ENCODE measurements around the gene HSPB6.

DNA sequence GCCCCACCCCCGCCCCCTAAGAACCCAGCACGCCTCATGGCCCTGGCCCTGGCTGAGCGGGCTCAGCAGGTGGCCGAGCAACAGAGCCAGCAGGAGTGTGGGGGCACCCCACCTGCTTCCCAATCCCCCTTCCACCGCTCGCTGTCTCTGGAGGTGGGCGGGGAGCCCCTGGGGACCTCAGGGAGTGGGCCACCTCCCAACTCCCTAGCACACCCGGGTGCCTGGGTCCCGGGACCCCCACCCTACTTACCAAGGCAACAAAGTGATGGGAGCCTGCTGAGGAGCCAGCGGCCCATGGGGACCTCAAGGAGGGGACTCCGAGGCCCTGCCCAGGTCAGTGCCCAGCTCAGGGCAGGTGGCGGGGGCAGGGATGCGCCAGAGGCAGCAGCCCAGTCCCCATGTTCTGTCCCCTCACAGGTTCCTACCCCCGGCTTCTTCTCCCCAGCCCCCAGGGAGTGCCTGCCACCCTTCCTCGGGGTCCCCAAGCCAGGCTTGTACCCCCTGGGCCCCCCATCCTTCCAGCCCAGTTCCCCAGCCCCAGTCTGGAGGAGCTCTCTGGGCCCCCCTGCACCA lies 30.5 kb upstream of the HSPB6 start:
- TF ChIP-seq, protein P1, sequence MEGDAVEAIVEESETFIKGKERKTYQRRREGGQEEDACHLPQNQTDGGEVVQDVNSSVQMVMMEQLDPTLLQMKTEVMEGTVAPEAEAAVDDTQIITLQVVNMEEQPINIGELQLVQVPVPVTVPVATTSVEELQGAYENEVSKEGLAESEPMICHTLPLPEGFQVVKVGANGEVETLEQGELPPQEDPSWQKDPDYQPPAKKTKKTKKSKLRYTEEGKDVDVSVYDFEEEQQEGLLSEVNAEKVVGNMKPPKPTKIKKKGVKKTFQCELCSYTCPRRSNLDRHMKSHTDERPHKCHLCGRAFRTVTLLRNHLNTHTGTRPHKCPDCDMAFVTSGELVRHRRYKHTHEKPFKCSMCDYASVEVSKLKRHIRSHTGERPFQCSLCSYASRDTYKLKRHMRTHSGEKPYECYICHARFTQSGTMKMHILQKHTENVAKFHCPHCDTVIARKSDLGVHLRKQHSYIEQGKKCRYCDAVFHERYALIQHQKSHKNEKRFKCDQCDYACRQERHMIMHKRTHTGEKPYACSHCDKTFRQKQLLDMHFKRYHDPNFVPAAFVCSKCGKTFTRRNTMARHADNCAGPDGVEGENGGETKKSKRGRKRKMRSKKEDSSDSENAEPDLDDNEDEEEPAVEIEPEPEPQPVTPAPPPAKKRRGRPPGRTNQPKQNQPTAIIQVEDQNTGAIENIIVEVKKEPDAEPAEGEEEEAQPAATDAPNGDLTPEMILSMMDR (IDR thresholded peaks at IDR 0.05), result no peak
- TF ChIP-seq ZFX (IDR thresholded peaks at IDR 0.05; ENCODE audit: borderline replicate concordance), result no peak
